Transverse colon (tissue), 4 donors: Measurements from ENCODE around the gene NEDD4L.

ENCODE experiments used
- CTCF ChIP-seq, 5 experiments: fragments of 200-600 bp in 3 of 5; fragments of 450-650 bp in 2 of 5; sonication (generic) in 3 of 5; IDR thresholded peaks; 1 replicate in 2 of 5; 2 replicates in 3 of 5; pipeline ENCODE4 v1.5.1; 2016 to 2017; ENCODE audit warnings: antibody characterized with exemption in 5 of 5, inconsistent platforms in 3 of 5, mild to moderate bottlenecking in 2 of 5, moderate library complexity in 1 of 5
- EP300 ChIP-seq: sonication (generic); formaldehyde crosslinking; IDR thresholded peaks from one replicate; pipeline ENCODE4 v1.6.1; 2017; ENCODE audit warnings: antibody characterized with exemption, low read depth
- POLR2A ChIP-seq: fragments of 450-650 bp; IDR thresholded peaks from one replicate; pipeline ENCODE4 v1.6.1; 2016; ENCODE audit warnings: antibody characterized with exemption, mild to moderate bottlenecking, moderate library complexity
- POLR2AphosphoS5 ChIP-seq, 3 donors: sonication (generic); formaldehyde crosslinking; IDR thresholded peaks; one replicate each; pipeline ENCODE4 v1.6.1; 2016; ENCODE audit warnings: antibody characterized with exemption in 3 of 3

- TF ChIP-seq POLR2A: no peak
- no peak for TF ChIP-seq CTCF (IDR thresholded peaks at IDR 0.05)
- TF ChIP-seq EP300: no peak
- TF ChIP-seq POLR2AphosphoS5 (IDR thresholded peaks at IDR 0.05): no peak
Observed at GRCh38 chr18:58057291-58057965, 13.4 kb downstream of the NEDD4L start.
